Body of pancreas (tissue), 4 donors: ENCODE measurements around the gene TBCA. TPM values are rescaled to one million over a fixed set of nuclear protein-coding genes. Genes with fewer than 3 reads are reported as not detected.

Experiments
- ATAC-seq: fragments of 150-250 bp; one replicate; pipeline ENCODE4 v1.9.1; 2016
- DNase-seq, 4 donors: peaks; one replicate each; pipeline ENCODE4 v3.0.0-alpha.2; 2019
- H3K27ac ChIP-seq, 4 donors: fragments of 200-600 bp; sonication (generic); 1 replicate in 3 of 4; 2 replicates in 1 of 4; pipeline versions ENCODE4 v1.5.1 to v1.6.1; 2016 to 2019; ENCODE audit warnings: mild to moderate bottlenecking in 1 of 4, mixed read lengths in 1 of 4, moderate library complexity in 1 of 4
- H3K27me3 ChIP-seq, 2 donors: fragments of 200-600 bp; sonication (generic); one replicate each; pipeline ENCODE4 v1.6.0; 2016; ENCODE audit warnings: mild to moderate bottlenecking in 1 of 2
- H3K36me3 ChIP-seq, 2 donors: fragments of 200-600 bp; sonication (generic); replicated peaks in 1 of 2; 2 replicates each; pipeline ENCODE4 v1.5.1; 2016; ENCODE audit warnings: low read depth in 2 of 2; ENCODE audit not compliant: insufficient read depth in 1 of 2
- H3K4me1 ChIP-seq: fragments of 200-600 bp; sonication (generic); one replicate; pipeline ENCODE4 v1.6.0; 2016
- H3K4me3 ChIP-seq, 2 donors: fragments of 200-600 bp; sonication (generic); 1 replicate in 1 of 2; 2 replicates in 1 of 2; pipeline ENCODE4 v1.5.1; 2016 to 2019
- H3K9me3 ChIP-seq, 3 donors: fragments of 200-600 bp; sonication (generic); 1 replicate in 2 of 3; 2 replicates in 1 of 3; pipeline ENCODE4 v1.5.1; 2016
- CTCF ChIP-seq, 7 experiments: fragments of 450-650 bp in 4 of 7; fragments of 200-600 bp in 3 of 7; sonication (generic) in 3 of 7; IDR thresholded peaks; one replicate each; pipeline ENCODE4 v1.5.1; 2016 to 2019; ENCODE audit warnings: antibody characterized with exemption in 7 of 7
- POLR2A ChIP-seq, 3 donors: fragments of 450-650 bp; IDR thresholded peaks; one replicate each; pipeline ENCODE4 v1.6.1; 2016; ENCODE audit warnings: antibody characterized with exemption in 3 of 3, mild to moderate bottlenecking in 2 of 3
- WGBS, 2 donors: methylation state at CpG; one replicate each; pipeline ENCODE4 v1.1.5; 2017; 5-methylcytosine and 5-hydroxymethylcytosine counted together
- intact Hi-C: fragments of 100-400 bp; cut with DNase I; formaldehyde crosslinking; loops from one replicate; pipeline ENCODE4 v1.15.1; 2023
- total RNA-seq, 2 donors: library from RNA; depleted of rRNA; stranded (reverse); fragments of >200 nt; gene quantifications; one replicate each; pipeline ENCODE4 v1.1.0, GENCODE V29; 2016

The TBCA gene
- total RNA-seq, 2 donors from 2014 or later = 63.6 to 77.8 TPM

GRCh38 chr5:77806213-77806843 is 30.2 kb upstream of the TBCA start:
- ATAC-seq (no peak), DNase-seq (no peak)
- no peaks in the 10 kb centered on the region for H3K4me1 ChIP-seq
- no peaks in the 10 kb centered on the region for H3K9me3 ChIP-seq
- no peak overlapping the region for H3K27ac ChIP-seq
- TF ChIP-seq CTCF (IDR thresholded peaks at IDR 0.05) = no peak
- TF ChIP-seq POLR2A (IDR thresholded peaks at IDR 0.05) = no peak
- intact Hi-C loops = no loop called here
- H3K36me3 ChIP-seq = no peaks in the 10 kb centered on the region
- 0 to 75% methylated on average over 1 of the region's 1 CpG for WGBS, 2 donors
- no peak overlapping the region for H3K4me3 ChIP-seq
- no peaks in the 10 kb centered on the region for H3K27me3 ChIP-seq

GRCh38 chr5:77798456-77798855 is 22.3 kb upstream of the TBCA start:
- WGBS, 2 donors = 64 to 71% methylated on average over 1 of the region's 1 CpG
- intact Hi-C loops = no loop called here
- no peak for TF ChIP-seq CTCF (IDR thresholded peaks at IDR 0.05)
- H3K36me3 ChIP-seq = no peaks in the 10 kb centered on the region
- DNase-seq (no peak), ATAC-seq (no peak)
- peaks cover 0 to 3% (median 0%) of the 10 kb centered on the region in 3 donors for H3K9me3 ChIP-seq
- no peaks in the 10 kb centered on the region for H3K4me1 ChIP-seq
- no peak overlapping the region for H3K27ac ChIP-seq
- H3K27me3 ChIP-seq = peaks cover 0 to 4% of the 10 kb centered on the region in 2 donors
- H3K4me3 ChIP-seq = no peak overlapping the region

- no peak for ATAC-seq
- intact Hi-C loops = no loop called here
- TF ChIP-seq POLR2A (IDR thresholded peaks at IDR 0.05) (no peak), CTCF (IDR thresholded peaks at IDR 0.05) (no peak)
- H3K27ac ChIP-seq = no peak overlapping the region
- H3K4me1 ChIP-seq = no peaks in the 10 kb centered on the region
- no peak for DNase-seq
- H3K9me3 ChIP-seq = peaks cover 0 to 3% (median 0%) of the 10 kb centered on the region in 3 donors
- WGBS, 2 donors = 81 to 91% methylated on average over 1 of the region's 1 CpG
- no peak overlapping the region for H3K4me3 ChIP-seq
- H3K27me3 ChIP-seq = peaks cover 0 to 4% of the 10 kb centered on the region in 2 donors
- no peaks in the 10 kb centered on the region for H3K36me3 ChIP-seq
Observed at GRCh38 chr5:77797136-77797535, 21.0 kb upstream of the TBCA start.

- DNase-seq = no peak
- WGBS, 2 donors = 60 to 64% methylated on average over 3 of the region's 3 CpGs
- intact Hi-C loops = no loop called here
Observed at GRCh38 chr5:77795846-77796245, 19.7 kb upstream of the TBCA start.

GRCh38 chr5:77795268-77795667 is 19.1 kb upstream of the TBCA start:
- H3K4me3 ChIP-seq = no peak overlapping the region
- DNase-seq (no peak), ATAC-seq (no peak)
- WGBS, 2 donors = 49 to 67% methylated on average over 2 of the region's 2 CpGs
- H3K27ac ChIP-seq = no peak overlapping the region
- TF ChIP-seq CTCF (IDR thresholded peaks at IDR 0.05) (no peak), POLR2A (IDR thresholded peaks at IDR 0.05) (no peak)
- intact Hi-C loops = no loop called here
- no peaks in the 10 kb centered on the region for H3K4me1 ChIP-seq
- no peaks in the 10 kb centered on the region for H3K36me3 ChIP-seq
- peaks cover 0 to under 1% (median 0%) of the 10 kb centered on the region in 3 donors for H3K9me3 ChIP-seq
- peaks cover 0 to 4% of the 10 kb centered on the region in 2 donors for H3K27me3 ChIP-seq

More at GRCh38 chr5:77795846-77796245, 19.7 kb upstream of the TBCA start:
- TF ChIP-seq POLR2A (IDR thresholded peaks at IDR 0.05) = no peak
- peaks cover 0 to 3% (median 0%) of the 10 kb centered on the region in 3 donors for H3K9me3 ChIP-seq
- H3K36me3 ChIP-seq = no peaks in the 10 kb centered on the region
- H3K4me3 ChIP-seq = no peak overlapping the region
- H3K27ac ChIP-seq = no peak overlapping the region
- H3K4me1 ChIP-seq = no peaks in the 10 kb centered on the region
- ATAC-seq = no peak
- peaks cover 0 to 4% of the 10 kb centered on the region in 2 donors for H3K27me3 ChIP-seq
